Activated T-cell treated with anti-CD3 and anti-CD28 coated beads for 4 hours (primary cell): Measurements from ENCODE around the gene FBXO39.
"Not testable (repeated sequence)": the region's sequence is repeated elsewhere in the genome, so short reads cannot be mapped to it uniquely, and the experiment has no call there.

Experiments
- DNase-seq: peaks from one replicate; pipeline ENCODE4 v3.0.0-alpha.2; 2020

The FBXO39 gene

DNA sequence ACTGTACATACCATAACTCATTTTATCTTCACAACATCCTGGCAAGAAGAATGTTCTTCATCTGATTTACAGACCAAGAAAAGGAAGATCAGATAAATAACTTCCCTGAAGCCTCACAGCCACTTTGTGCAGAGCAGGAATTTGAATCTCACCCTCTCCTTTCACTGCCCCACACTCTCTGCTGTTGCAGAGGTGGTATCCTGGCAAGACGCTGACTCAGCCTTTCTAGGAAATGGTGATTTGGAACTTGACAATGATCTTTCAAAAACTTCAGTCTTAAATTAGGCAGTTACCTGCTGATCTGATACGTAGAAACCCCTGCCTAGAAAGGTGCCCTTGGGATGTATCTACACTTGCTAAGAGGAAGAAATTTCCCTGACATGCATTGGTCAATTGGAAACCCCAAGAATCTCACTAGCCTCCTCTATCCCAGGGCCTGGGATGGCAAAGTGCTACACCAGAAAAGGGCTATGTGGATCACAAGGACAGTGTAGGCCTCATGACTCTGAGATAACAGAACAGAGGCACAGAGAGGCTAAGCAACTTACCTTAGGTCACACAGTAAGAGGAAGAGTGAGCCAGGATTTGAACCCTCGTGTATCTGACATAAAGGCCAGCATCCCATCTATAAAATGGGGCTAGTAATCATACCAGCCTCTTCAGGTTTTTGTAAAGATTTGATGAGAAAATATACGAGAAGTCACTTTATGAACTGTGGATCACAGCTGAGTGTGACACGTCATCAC lies 17.9 kb downstream of the FBXO39 start:
- DNase-seq: no peak

DNA sequence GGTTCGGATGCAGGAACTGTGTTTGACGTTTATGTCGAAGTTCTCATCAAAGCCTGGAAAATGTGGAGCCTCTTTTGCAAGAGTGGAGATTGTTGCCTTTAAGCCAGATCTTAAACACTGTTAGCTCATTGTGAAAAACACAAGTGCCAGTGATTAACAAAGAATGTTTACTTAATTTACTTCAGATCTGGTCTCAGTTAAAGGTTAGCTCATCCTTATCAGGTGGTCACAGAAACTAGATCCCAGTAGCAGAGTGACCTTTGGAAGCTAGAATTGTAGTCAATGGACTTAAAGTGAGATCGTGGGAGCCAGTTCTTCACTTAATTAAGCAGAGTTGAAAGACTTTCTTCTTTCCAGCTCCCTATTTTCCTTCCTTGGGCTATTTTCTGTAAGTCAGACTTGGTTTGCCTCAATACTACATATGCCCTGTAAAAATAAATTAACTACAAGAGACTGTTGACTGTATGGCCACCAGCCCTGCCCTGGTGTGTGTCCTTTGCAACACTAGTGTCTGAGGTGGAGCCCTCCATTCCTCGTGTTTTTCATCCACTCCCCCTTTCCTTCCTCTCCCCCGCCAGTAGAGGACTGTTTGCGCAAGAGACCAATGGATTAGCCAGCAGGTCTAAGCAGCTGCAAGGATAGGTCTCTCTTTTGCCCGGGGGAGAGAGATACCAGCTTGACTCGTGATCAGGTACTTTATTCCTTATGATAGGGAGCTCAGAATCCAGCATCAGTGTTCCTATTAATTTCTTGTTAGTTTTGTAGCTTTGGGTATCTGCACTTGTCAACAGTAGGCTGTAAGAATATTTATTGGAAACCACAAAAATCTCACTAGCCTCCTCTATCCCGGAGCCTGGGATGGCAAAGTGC lies 20.2 kb downstream of the FBXO39 start:
- no peak for DNase-seq

DNA sequence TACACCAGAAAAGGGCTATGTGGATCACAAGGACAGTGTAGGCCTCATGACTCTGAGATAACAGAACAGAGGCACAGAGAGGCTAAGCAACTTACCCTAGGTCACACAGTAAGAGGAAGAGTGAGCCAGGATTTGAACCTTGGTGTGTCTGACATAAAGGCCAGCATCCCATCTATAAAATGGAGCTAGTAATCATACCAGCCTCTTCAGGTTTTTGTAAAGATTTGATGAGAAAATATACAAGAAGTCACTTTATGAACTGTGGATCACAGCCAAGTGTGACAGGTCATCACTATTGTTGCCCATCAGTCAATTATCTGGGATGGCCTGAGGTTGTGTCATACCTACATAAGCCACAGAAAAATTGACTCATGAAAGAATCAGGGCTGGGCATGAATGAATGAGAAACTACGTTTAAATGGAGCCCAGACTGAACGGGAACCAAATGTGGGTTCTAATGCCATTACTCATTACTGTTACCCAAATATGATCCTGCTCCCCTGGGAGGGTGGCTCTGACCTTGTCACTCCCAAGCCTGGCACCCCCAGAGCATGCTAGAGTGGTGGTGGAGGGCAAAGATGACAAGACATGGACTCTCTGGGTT lies 21.0 kb downstream of the FBXO39 start:
- no peak for DNase-seq

DNA sequence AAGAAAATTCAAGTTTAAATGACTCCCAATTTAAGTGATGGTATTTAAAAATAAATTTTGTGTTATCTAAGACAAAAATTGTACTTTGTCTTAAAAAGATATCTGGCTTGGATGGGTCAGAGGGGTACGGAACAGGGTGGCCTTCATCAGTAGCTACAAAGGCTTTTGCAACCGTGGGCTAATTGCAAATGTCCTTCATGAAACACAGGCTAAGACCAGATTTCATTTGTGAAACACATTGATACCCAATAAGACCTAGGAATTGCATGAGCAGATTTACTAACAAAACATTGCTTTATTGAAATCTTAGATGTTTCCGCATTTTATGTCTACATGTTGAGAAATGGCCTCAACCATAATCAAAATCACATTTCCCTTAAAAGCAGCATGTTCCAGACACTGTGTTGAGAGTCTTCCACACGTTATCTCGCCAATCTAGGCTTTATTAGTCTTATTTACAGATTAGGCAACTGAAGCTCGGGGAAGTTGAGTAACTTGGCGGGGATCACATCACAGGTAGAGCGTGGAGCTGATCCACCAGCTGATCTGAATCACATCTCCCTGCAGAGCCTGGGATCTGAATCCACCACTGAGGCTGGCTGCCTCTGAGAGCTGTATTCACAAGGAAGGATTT lies 21.8 kb downstream of the FBXO39 start:
- no peak for DNase-seq

DNA sequence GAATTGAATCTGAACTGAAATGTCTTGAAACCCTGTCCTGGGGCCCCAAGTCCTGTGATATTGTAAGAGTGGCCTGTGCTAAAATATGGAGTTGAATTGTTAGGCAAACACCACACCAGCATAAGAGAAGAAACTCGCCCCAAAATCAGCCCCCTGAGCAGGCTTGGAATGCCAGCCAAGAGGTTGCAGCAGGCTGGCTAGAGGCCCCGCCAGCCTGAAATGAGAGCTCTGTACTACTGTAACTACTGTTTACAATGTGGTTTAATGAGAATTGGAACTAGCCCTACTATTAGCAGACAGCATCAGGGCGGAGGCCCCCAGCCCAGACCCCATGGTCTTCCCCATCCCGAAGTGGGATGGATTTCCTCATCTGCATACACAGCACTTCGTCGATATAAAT lies 23.7 kb downstream of the FBXO39 start:
- no peak for DNase-seq

DNA sequence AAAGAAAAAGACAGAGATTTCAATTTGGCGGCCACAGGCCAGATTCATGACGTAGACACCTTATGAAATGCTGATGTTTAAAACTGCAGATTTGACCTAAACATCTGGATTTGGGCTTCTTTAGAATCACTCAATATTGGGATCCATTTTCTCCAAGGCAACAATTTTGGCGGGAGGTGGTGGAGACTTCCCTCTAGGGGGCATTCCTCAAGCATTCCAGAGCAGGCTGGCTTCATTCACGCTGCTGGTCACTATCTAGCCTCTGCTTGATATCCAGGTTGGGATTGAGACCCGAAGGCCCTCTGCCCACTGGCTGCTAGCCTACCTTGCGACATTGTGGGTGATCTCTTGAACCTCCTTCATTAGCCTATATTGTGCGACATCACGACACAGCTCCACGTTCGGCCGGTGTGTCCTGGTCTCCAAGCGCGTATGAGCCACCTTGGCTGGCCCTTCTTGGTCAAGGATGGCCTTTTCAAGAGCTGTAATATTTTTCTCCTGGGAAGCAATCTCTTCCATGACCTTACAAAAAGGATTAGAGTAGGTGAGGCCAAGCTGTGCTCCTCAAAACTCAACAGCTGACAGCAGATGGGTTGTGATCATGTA lies 24.5 kb downstream of the FBXO39 start:
- peak; percentile 23 for DNase-seq

GRCh38 chr17:6811510-6811909 lies 35.5 kb downstream of the FBXO39 start:
- DNase-seq: no peak

DNA sequence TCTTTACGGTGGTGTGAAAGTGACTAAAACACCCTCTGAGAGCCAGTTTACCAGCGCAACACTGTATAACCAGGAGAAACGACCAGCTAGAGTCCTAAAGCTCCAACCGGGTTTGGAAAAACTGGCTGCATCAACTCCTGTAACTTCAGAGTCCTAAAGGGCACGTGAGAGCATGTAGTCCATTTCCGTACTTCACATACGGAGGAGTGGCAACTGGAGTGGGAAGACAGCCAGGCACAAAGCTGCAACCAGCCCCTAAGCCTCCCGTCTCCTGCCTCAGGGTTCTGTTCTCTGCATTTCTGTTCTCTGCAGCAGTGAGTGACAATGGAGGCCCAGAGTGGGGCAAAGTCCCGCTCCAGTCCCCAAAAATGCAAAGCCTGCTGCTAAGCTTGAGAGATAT lies 36.3 kb downstream of the FBXO39 start:
- no peak for DNase-seq

GRCh38 chr17:6815775-6816174 lies 39.8 kb downstream of the FBXO39 start:
- DNase-seq: no peak

DNA sequence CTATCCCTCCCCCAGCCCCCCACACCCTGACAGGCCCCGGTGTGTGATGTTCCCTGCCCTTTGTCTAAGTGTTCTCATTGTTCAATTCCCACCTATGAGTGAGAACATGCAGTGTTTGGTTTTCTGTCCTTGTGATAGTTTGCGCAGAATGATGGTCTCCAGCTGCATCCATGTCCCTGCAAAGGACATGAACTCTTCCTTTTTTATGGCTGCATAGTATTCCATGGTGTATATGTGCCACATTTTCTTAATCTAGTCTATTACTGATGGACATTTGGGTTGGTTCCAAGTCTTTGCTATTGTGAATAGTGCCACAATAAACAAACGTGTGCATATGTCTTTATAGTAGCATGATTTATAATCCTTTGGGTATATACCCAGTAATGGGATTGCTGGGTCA lies 40.4 kb downstream of the FBXO39 start:
- DNase-seq: not testable (repeated sequence)

DNA sequence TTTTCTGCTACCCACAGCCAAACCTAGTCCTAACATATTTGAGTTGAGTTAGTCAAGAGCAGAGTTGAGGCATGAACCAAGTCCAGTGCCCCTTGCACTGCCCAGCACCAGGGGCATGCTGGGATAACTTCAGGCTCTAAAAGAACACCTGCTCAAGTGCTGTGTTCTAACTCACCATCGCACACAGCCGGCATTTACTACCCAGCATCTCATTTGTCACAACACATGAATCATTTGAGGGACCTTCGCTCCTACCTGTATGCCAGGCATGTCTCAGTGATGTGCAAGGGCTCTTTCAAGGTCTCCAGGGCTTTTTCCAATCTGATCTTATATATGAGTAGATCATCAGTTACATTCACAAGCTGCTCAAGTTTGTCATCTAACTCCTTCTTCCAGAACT lies 42.9 kb downstream of the FBXO39 start:
- DNase-seq: no peak

- no peak for DNase-seq
Measured at GRCh38 chr17:6823011-6823442, 47.0 kb downstream of the FBXO39 start.

GRCh38 chr17:6830383-6830986 lies 54.5 kb downstream of the FBXO39 start:
- no peak for DNase-seq

- peak; percentile 50 for DNase-seq
Measured at GRCh38 chr17:6831661-6832263, 55.7 kb downstream of the FBXO39 start, which contains the start of gene TEKT1. TSS of gene TEKT1 (minus strand) at chr17:6831729. CDS start at chr17:6830376, 1,353 bp downstream.
